ENCODE results near the gene G6PC3. TPM values are rescaled to one million over a fixed set of nuclear protein-coding genes. Genes with fewer than 3 reads are reported as not detected.

The G6PC3 gene
- total and polyA plus RNA-seq, 2 experiments from 2014 or later: 36.1 to 132 TPM

- H3K27ac ChIP-seq: no peak overlapping the region
- no peak overlapping the region for H3K4me3 ChIP-seq
- peaks cover 30% of the 10 kb centered on the region for H3K79me2 ChIP-seq
- DNase-seq (ENCODE audit: low spot score): no peak
- H3K36me3 ChIP-seq (replicated peaks; ENCODE audit: insufficient read depth, low read depth): no peaks in the 10 kb centered on the region
- H3K4me2 ChIP-seq: no peak overlapping the region
- H2AFZ ChIP-seq: no peak overlapping the region
- no peaks in the 10 kb centered on the region for H3K9me2 ChIP-seq (replicated peaks; ENCODE audit: insufficient read depth)
- no peaks in the 10 kb centered on the region for H3K9me3 ChIP-seq (ENCODE audit: low read depth)
- H4K20me1 ChIP-seq (ENCODE audit: insufficient read depth, poor library complexity, severe bottlenecking): peaks cover 10% of the 10 kb centered on the region
- H3K27me3 ChIP-seq: no peaks in the 10 kb centered on the region
- H3K4me1 ChIP-seq (ENCODE audit: insufficient read depth): peaks cover 6% of the 10 kb centered on the region
- WGBS (ENCODE audit: low lambda C conversion rate, missing lambda C conversion rate): 81% methylated on average over 16 of the region's 16 CpGs
- TF ChIP-seq EZH2 (IDR thresholded peaks at IDR 0.05; ENCODE audit: borderline replicate concordance): no peak
- TF ChIP-seq, protein P1, sequence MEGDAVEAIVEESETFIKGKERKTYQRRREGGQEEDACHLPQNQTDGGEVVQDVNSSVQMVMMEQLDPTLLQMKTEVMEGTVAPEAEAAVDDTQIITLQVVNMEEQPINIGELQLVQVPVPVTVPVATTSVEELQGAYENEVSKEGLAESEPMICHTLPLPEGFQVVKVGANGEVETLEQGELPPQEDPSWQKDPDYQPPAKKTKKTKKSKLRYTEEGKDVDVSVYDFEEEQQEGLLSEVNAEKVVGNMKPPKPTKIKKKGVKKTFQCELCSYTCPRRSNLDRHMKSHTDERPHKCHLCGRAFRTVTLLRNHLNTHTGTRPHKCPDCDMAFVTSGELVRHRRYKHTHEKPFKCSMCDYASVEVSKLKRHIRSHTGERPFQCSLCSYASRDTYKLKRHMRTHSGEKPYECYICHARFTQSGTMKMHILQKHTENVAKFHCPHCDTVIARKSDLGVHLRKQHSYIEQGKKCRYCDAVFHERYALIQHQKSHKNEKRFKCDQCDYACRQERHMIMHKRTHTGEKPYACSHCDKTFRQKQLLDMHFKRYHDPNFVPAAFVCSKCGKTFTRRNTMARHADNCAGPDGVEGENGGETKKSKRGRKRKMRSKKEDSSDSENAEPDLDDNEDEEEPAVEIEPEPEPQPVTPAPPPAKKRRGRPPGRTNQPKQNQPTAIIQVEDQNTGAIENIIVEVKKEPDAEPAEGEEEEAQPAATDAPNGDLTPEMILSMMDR (IDR thresholded peaks at IDR 0.05; ENCODE audit: poor library complexity): no peak
- no peak for TF ChIP-seq EZH2phosphoT487 (IDR thresholded peaks at IDR 0.05; ENCODE audit: low read depth, severe bottlenecking, unreplicated experiment)
Measured at GRCh38 chr17:44102849-44103622, 32.5 kb downstream of the G6PC3 start.

DNA sequence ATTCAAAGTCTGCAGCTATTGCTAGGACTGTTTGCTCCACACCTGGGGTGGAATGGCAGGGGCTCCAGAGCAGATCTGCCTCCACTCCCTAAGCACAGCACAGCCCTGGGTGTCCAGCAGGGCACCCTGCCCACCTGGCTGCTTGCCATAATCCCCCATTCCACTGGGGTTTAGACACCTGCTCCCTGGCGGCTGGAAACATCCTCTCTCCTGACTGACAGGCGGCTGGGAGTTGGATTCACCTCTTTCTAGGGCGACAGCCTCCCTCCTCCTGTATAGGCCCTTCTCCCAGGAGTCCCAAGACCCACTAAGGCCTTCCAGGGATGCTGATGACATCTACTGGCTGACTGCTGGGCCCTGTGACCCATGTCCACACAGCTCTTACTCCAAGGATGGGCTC lies 34.9 kb downstream of the G6PC3 start:
- Histone ChIP-seq H3K4me3 (no peak overlapping the region), H3K36me3 (replicated peaks; ENCODE audit: insufficient read depth, low read depth) (no peaks in the 10 kb centered on the region), H4K20me1 (ENCODE audit: insufficient read depth, poor library complexity, severe bottlenecking) (peaks cover 14% of the 10 kb centered on the region), H2AFZ (no peak overlapping the region), H3K79me2 (peaks cover 44% of the 10 kb centered on the region), H3K4me1 (ENCODE audit: insufficient read depth) (peaks cover 26% of the 10 kb centered on the region), H3K9me3 (ENCODE audit: low read depth) (no peaks in the 10 kb centered on the region), H3K27me3 (no peaks in the 10 kb centered on the region), H3K9me2 (replicated peaks; ENCODE audit: insufficient read depth) (no peaks in the 10 kb centered on the region), H3K27ac (no peak overlapping the region), H3K4me2 (no peak overlapping the region)
- TF ChIP-seq, protein P1 (IDR thresholded peaks at IDR 0.05; ENCODE audit: poor library complexity): no peak
- no peak for TF ChIP-seq EZH2phosphoT487 (IDR thresholded peaks at IDR 0.05; ENCODE audit: low read depth, severe bottlenecking, unreplicated experiment)
- no peak for TF ChIP-seq EZH2 (IDR thresholded peaks at IDR 0.05; ENCODE audit: borderline replicate concordance)
- 79% methylated on average over 3 of the region's 3 CpGs for WGBS (ENCODE audit: low lambda C conversion rate, missing lambda C conversion rate)
- no peak for DNase-seq (ENCODE audit: low spot score)

- whole genome bisulfite sequencing (ENCODE audit: low lambda C conversion rate, missing lambda C conversion rate): 27% methylated on average over 3 of the region's 3 CpGs
- Histone ChIP-seq H3K79me2 (peaks cover 46% of the 10 kb centered on the region), H3K27me3 (no peaks in the 10 kb centered on the region), H3K4me3 (no peak overlapping the region), H3K27ac (no peak overlapping the region), H4K20me1 (ENCODE audit: insufficient read depth, poor library complexity, severe bottlenecking) (peaks cover 14% of the 10 kb centered on the region), H3K36me3 (replicated peaks; ENCODE audit: insufficient read depth, low read depth) (no peaks in the 10 kb centered on the region), H3K4me1 (ENCODE audit: insufficient read depth) (peaks cover 31% of the 10 kb centered on the region), H3K4me2 (no peak overlapping the region), H3K9me3 (ENCODE audit: low read depth) (no peaks in the 10 kb centered on the region), H3K9me2 (replicated peaks; ENCODE audit: insufficient read depth) (no peaks in the 10 kb centered on the region), H2AFZ (no peak overlapping the region)
- no peak for DNase-seq (ENCODE audit: low spot score)
- TF ChIP-seq EZH2 (IDR thresholded peaks at IDR 0.05; ENCODE audit: borderline replicate concordance) (no peak), EZH2phosphoT487 (IDR thresholded peaks at IDR 0.05; ENCODE audit: low read depth, severe bottlenecking, unreplicated experiment) (no peak)
- TF ChIP-seq, protein P1 (IDR thresholded peaks at IDR 0.05; ENCODE audit: poor library complexity): no peak
Measured at GRCh38 chr17:44105941-44106340, 35.4 kb downstream of the G6PC3 start.

Data from hepatocyte (in vitro differentiated cells).